Fibroblast of the conjunctiva (primary cell): ENCODE measurements around the gene MYO16.

Experiments
- DNase-seq: peaks from one replicate; pipeline ENCODE4 v3.0.0-alpha.2; 2010; ENCODE audit warnings: low read depth

Gene MYO16

DNA sequence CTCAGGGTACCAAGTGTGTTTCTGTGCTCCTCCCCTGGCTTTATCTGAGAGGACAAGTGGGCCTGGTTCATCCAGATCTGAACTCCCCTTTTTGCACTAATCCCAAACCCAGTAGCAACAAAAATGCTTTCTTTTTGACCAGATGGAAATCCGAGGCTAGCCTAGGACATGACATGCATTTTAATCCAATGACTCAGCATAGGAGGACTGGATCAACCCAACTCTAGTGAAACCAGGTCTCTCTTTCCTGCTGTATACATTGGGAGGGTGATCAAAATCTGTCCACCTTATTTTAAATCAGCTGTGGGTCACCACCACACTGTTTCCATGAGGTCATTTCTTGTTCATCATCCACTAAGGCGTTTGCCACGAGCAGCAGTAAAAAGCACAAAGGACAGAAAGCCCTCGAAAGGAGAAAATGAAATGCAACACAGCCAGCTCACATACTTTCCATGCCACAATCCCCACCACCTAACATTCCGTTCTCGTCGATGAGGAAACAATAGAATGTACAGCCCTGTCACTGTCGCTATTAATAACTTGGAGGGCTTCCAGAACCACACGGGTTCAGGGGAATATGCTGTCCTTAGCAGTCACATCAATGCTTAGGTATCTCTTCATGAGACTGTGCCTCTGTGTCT, 614.0 kb downstream of the MYO16 start:
- peak; percentile 57 for DNase-seq

- DNase-seq = no peak
Measured at GRCh38 chr13:109244566-109244965, 615.2 kb downstream of the MYO16 start.

DNA sequence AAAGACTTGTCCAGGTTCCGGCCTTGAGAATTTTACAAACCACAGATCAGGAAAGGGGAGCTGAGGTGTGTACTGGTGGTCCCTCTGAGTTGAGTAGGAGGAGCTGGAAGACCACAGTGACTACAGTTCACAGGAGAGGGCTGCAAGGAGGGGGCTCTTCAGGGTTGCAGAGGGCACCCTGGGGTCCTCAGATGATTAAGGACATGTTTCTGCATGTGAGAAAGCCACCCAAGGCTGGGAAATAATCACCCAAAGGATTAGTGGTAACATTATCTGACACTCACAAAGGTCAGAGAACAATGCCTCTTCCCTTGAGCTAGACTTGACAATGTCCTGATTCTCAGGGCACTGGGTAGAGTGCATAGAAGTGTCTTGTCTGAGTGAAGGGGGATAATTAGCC, 616.6 kb downstream of the MYO16 start:
- DNase-seq = no peak

GRCh38 chr13:109249780-109250528, 620.5 kb downstream of the MYO16 start:
- no peak for DNase-seq

DNA sequence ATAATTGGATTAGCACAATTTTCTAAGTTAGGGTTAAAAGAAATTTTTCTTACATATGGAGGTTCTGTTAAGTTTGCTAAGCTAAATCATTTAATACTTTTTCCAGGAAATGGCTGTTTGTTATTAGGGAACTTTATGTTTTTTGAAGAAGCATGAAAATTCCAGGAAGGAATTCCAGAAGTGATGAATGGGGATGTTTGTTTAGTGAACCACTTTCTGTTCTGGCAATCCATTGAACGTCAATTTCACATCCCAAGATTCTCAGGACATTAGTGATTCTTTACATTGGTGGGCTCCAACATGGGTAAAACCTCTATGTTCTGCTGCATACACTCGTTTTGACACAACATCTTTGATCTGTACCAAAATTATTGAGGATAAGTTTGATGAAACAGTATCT, 622.5 kb downstream of the MYO16 start:
- DNase-seq = no peak

DNA sequence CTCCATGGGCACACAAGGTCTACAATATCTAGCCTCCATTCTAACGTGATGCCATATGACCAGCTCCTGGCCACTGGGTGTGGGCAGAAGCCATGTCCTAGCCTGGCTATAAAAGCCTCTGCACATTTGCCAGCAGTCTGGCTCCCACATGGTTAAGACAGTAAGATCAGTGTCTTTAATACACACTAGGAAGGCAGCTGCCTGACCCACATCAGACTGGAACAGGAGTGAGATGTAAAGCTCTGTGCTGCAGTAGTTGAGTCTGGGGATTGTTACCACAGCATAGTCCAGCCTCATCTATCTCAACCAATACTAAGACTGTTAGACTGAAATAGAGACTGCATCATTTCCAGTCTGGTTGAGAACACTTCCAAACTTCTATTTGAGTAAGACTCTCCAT, 623.9 kb downstream of the MYO16 start:
- DNase-seq = no peak

GRCh38 chr13:109254274-109254673, 624.9 kb downstream of the MYO16 start:
- no peak for DNase-seq

DNA sequence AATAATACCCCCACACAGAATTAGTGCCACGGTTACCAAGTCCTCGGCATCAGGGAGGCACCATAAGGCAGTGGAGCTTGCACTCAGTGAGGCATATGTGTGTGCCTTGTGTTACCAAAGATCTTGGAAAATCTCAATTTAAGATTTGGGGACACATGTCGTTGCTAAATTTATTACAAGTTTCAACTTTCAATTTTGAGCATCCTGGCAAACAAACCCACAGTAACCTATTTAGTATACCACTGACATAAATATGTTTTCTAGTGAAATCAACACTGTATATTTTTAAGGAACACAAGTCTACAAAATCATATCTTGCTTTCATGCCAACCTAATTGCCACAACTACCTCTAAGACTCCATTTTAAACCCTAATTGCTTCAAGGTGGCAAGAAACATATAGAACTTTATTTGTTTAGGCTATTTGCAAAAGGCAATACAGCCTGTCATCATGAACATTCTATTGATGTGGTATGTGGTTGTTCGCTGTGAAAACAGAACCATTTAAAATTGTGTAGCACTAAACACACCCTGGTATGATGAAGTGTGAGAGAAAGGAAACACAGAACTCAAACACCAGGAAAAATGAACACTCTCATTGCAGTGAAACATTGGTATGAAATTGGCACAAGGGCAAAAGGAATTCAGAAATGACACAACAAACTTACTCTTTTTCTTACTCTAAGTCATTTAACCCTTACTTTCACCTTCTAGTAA, 625.9 kb downstream of the MYO16 start:
- DNase-seq = no peak

GRCh38 chr13:109256866-109257760, 627.7 kb downstream of the MYO16 start:
- peak; percentile 92 for DNase-seq
